CD4-positive, alpha-beta T cell treated with Interleukin-1 beta for 1 hour (primary cell): Measurements from ENCODE around the gene PIMREG.
A peak's percentile ranks its signal among the peaks of the same experiment; 100 is the strongest.

Experiments
- DNase-seq, 2 donors: peaks; one replicate each; pipeline ENCODE4 v3.0.0-alpha.2; 2020 to 2022

Gene PIMREG

GRCh38 chr17:6462692-6463091 is 18.4 kb downstream of the PIMREG start:
- DNase-seq = no peak

DNA sequence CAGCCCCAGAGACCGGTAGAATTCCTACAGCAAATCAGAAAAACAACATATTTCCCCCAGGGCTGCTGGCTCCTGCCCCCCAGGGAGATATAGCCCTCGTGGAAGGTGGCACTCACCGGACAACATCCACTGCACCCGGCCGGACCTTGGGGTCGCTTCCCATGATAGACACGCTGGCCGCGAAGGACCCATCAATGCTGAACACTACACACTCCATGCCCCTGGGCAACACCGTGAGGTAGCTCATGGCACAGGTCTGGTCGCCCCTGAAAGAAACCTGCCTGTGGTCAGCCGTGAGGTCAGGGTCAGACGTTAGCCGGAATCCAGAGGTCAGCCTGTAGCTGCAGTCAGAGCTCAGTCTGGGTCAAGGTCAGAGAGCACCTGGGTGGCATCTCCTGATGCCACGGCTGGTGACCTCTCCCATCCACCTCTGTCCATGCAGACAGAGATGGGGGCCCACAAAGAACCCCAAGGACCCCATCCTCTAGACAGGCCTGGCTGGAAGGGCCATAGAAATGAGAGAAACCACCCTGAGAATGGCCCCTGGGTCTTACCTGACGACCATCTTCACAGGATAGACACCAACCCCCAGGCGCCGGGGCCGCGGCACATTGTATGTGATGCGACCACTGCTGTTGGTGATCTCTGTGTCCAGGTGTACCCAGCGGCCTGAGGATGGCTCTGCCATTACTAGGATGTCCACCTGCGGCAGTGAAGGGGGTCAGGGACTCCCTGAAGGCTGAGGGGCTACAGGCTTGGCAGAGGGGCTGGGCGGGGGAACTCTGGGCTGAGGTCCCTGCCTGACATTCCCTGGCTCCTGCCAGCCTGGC is 19.6 kb downstream of the PIMREG start:
- no peak for DNase-seq

- no peak for DNase-seq
These were observed 20.3 kb downstream of the PIMREG start for GRCh38 chr17:6464446-6465041.

- DNase-seq = no peak
These were observed 21.1 kb downstream of the PIMREG start for GRCh38 chr17:6465206-6466003.

GRCh38 chr17:6467567-6467966 is 23.3 kb downstream of the PIMREG start:
- DNase-seq = no peak

DNA sequence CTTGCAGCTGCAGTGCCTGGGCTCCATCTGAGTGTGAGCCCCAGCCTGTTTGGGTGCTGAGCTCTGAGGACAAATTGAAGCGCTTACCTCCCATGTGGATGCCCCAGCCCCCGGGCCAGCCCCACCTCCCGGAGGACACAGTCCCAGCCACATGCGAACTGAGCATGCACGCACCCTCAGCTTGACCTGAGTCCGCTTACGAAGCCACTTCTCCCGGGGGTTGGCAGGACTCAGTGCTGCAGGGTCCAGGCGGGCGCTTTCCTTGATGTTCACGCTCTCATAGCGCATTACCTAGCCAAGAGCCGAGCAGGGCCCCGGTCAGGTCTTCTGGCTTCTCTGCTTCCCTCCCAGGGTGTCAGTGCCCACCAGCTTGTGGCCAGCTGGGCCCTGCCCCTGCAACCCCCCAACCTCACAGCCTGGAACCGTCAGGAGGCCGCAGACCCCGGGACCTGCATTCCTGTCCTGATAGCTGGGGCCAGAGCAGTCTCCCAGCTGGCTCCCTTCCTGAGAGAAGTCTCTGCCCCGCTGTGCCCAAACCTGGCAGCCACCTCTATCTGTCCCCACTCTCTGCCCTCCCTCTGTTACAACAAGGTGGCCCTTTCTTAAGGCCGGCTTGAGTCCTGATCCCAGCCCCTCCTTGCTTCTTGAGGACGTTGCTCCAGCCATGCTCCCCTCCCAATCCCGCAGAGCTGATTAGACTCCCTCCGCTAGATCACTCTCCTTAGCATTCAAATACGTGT is 24.0 kb downstream of the PIMREG start:
- DNase-seq = no peak

- DNase-seq = no peak
These were observed 26.0 kb downstream of the PIMREG start for GRCh38 chr17:6470146-6470718.

DNA sequence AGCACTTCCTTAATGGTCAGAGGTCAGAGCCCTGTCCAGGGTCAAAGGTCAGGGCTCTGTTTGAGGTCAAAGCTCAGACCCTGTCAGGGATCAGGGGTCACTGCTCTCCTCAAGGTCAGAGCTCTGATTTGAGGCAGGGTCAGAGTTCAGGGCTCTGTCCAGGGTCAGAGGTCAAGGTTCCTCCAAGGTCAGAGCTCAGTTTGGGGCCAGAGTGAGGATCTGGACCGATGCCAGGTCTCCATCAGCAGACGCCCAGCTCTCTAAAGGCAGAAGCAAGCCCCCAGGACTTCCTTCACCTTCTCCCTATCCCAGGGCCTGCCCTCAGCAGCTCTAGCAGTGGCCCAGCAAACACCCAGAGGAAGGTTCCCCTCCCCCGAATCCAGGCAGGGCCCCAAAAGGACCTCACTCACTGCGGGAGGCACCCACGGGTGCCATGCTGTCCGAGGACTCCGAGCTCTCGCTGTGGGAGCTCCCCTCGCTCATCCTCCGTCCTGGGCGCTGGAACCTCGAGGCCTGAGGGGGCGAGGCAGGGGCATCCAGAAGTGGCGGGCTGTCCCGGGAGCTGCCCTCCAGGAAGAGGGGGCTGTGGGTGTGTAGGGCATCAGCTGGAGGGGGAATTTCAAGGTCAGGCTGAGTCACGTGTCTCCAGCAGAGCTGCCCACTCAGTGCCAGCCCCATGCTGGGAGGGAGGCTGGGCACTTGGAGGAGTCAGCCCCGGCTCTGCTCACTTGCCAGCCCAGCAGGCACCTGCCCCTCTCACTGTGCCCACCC is 26.7 kb downstream of the PIMREG start:
- no peak for DNase-seq

- no peak for DNase-seq
These were observed 27.5 kb downstream of the PIMREG start for GRCh38 chr17:6471531-6472465.

DNA sequence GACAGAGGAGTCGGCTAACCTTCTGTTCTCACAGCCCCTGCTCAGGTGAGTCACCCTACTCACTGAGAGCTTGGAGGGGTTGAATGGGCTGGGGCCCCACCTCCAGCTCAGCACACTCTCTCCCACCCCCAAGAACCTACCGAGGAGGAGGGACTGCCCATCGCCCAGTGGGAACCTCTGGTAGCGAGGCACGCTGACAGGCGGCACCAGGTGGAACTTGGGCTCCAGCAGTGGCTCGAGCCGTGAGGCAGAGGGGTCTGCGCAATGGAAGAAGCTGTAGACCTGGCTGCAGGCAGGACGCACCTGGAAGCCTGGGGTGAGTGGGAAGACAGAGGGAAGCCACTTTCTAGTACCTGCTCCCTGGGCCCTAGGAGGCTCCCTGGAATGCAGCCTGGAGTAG is 28.3 kb downstream of the PIMREG start:
- DNase-seq = no peak

DNA sequence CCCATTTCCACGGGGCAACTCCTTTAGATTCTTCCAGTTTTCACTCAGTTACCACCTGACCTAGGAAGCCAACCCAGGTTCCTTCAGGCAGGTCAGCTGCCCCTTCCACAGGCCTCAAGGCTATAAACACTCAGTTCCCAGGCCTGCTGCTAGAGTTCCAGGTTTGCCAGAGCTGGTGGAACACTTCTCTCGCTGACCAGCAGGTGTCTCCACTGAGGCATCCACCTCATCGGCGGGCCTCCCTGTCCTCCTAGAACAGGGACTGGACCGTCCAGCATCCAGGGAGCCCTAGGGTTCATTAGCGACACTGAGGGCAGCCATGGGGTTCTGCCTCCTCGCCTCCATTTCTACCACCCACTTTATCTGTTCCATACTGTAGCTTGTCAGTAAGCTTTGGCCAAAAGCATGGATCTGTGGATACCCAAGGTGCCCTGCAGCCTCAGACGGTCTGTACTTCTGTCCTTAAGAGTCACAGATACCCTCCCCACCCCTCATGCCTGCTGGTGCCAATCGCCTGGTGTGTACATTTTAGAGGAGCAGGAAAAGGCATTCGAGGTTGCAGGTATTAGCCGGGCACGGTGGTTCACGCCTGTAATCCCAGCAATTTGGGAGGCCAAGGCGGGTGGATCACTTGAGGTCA is 29.0 kb downstream of the PIMREG start:
- DNase-seq = peak; percentile 62 to 64

DNA sequence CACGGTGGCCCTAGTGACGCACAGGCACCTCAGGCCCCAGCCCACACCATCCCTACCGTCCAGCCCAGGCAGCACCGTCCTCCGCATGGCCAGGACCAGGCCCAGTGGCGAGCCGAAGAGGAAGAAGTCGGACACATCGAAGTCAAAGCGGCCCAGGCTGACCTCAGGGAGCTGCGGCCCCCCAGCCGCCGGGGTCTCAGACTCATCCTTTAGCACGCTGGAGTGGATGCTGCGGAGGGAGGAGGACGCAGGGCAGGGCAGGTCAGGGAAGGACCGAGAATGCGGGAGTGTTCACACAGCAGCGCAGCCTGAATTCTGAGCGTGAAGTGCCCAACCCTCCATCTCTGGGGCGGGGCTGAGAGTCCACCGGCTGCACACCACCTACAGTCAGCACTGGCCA is 30.1 kb downstream of the PIMREG start:
- DNase-seq = no peak

- no peak for DNase-seq
These were observed 30.7 kb downstream of the PIMREG start for GRCh38 chr17:6474906-6475305.

GRCh38 chr17:6475411-6475810 is 31.2 kb downstream of the PIMREG start:
- DNase-seq = no peak

DNA sequence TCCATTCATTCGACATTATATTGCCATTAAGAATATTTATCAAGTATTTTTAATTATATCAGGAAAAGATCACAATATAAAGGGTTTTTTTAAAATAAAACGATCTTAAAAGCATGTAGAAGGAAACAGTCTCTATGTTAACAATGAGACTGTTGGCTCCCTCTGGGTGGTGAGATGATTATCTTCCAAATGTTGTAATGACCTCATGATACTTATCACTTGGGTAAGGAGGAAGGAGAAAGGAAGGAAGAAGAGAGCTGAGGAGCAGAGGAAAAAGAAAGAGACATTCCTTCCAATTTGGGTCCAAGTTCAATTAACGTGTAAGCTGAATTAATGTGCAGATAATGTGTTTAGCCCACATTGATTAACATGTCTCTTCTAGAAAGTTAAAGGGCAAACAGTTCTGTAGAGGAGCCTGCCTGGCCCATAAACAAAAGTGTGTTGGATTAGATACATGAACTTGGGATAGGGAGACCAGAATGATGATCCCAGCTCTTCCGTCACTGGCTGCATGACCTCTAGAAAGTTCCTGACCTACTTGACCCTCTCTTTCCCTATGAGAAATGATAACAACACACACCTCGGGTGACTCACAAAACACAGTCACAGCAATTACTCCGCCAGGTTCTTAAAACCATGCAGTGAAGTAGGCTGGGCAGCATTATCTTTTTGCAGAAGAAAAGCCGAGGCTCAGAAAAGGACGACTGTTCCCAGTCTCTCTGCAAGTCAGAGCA is 32.0 kb downstream of the PIMREG start:
- no peak for DNase-seq

GRCh38 chr17:6476810-6477179 is 32.5 kb downstream of the PIMREG start:
- no peak for DNase-seq

DNA sequence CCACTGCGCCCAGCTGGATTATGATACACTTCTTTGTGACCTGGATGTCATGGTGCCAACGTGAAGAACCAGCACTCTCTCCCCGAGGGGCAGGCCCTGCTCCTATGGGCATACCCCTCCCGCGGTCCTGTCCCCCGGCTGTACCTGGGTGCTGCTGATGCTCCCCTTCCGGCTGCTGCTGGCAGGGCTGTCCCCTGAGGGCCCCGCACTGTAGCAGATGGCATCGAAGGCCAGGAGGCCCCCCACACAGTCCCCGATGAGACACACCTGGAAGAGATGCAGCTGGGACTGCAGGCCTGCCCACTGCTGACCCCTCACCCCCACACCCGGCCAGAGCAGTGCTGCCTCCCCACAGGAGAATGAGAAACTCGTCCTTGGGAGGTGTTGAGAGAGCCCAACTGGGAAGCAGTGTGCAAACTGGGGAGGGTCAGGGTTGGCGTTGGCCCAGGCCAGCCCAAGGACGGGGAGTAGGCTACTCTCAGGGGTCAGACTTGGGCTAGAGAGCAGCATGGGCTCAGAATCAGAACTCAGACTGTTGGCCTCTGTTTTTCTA is 33.7 kb downstream of the PIMREG start:
- no peak for DNase-seq

- no peak for DNase-seq
These were observed 34.2 kb downstream of the PIMREG start for GRCh38 chr17:6478486-6478885.

DNA sequence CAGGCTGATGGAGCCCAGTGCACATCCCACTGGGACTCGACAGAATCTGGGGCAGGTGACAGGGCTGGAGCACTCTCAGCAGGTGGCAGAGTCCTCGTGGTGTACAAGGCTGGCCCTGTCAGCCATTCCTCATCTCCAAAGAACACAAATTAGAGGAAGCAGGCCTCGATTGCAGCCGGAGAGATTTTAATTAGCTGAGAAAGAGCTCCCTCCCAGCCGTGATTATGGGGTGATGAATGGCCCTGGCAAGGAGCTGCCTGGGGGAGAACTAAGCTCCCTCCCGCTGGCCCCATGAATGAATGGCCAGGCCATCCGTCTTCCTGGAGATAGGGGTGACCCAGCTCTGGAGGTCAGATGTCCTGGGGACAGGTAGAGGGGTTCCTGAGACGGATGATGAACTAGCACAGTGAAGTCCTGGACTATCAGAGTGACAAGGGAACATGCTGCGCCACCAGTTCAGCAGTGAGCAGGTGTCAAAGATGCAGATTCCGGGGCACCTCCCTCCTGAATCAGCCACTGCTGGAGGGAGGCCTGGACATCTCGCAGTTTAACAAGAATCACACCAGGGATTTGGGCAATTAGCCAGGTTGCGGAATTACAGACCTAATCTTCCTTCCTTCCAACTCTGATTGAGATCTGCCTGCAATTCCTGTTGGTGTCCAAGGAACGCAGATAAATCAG is 35.5 kb downstream of the PIMREG start:
- DNase-seq = no peak
